Gastrocnemius medialis (tissue), 4 donors: ENCODE results near the gene TSPAN9. TPM values are rescaled to one million over a fixed set of nuclear protein-coding genes. Genes with fewer than 3 reads are reported as not detected.

Experiments used
- ATAC-seq, 2 donors: fragments of 150-250 bp; one replicate each; pipeline ENCODE4 v1.9.1; 2016
- DNase-seq, 2 donors: peaks; one replicate each; pipeline ENCODE4 v3.0.0-alpha.2; 2019
- H3K27ac ChIP-seq, 4 donors: fragments of 200-600 bp; sonication (generic); 1 replicate in 1 of 4; 2 replicates in 3 of 4; pipeline ENCODE4 v1.5.1; 2016 to 2018; ENCODE audit warnings: mild to moderate bottlenecking in 2 of 4, moderate library complexity in 1 of 4
- H3K27me3 ChIP-seq, 3 donors: fragments of 200-600 bp; sonication (generic) in 2 of 3; 1 replicate in 1 of 3; 2 replicates in 2 of 3; pipeline versions ENCODE4 v1.5.1 to v1.6.0; 2016 to 2019; ENCODE audit warnings: mild to moderate bottlenecking in 1 of 3, moderate library complexity in 1 of 3
- H3K36me3 ChIP-seq, 2 donors: fragments of 200-600 bp; sonication (generic) in 1 of 2; one replicate each; pipeline ENCODE4 v1.5.1; 2017 to 2018
- H3K4me1 ChIP-seq, 2 donors: fragments of 200-600 bp; sonication (generic) in 1 of 2; one replicate each; pipeline ENCODE4 v1.5.1; 2016 to 2017; ENCODE audit warnings: mild to moderate bottlenecking in 2 of 2
- H3K4me3 ChIP-seq, 4 donors: fragments of 200-600 bp; sonication (generic) in 3 of 4; 1 replicate in 1 of 4; 2 replicates in 3 of 4; pipeline ENCODE4 v1.5.1; 2016 to 2019; ENCODE audit warnings: mild to moderate bottlenecking in 2 of 4
- H3K9me3 ChIP-seq, 3 donors: fragments of 200-600 bp; sonication (generic) in 2 of 3; 1 replicate in 1 of 3; 2 replicates in 2 of 3; pipeline ENCODE4 v1.5.1; 2016 to 2019
- POLR2A ChIP-seq, 2 donors: fragments of 450-650 bp; IDR thresholded peaks; one replicate each; pipeline ENCODE4 v1.6.1; 2017; ENCODE audit warnings: antibody characterized with exemption in 2 of 2, mild to moderate bottlenecking in 2 of 2, moderate library complexity in 2 of 2
- in situ Hi-C, 4 donors: fragments of 200-750 bp; cut with MboI; loops; one replicate each; pipeline versions ENCODE4 v1.15.0 to v1.8.0; 2017; ENCODE audit warnings: low sequenced_read_pairs in 4 of 4
- intact Hi-C: fragments of 100-400 bp; cut with DNase I; formaldehyde crosslinking; loops from one replicate; pipeline ENCODE4 v1.15.1; 2023; ENCODE audit warnings: low total_unique reads
- total RNA-seq, 4 donors: library from RNA; depleted of rRNA; stranded (reverse); fragments of >200 nt; gene quantifications; one replicate each; pipeline versions ENCODE4 v1.1.0 to v1.2.3, GENCODE V29; 2016
- TF ChIP-seq, protein P1 (sequence below), 5 experiments: fragments of 450-650 bp in 3 of 5; fragments of 200-600 bp in 2 of 5; sonication (generic) in 2 of 5; IDR thresholded peaks in 4 of 5; conservative IDR thresholded peaks in 1 of 5; 1 replicate in 4 of 5; 2 replicates in 1 of 5; pipeline ENCODE4 v1.5.1; 2016 to 2019; ENCODE audit warnings: antibody characterized with exemption in 5 of 5, mild to moderate bottlenecking in 3 of 5, moderate library complexity in 3 of 5

The TSPAN9 gene
- total RNA-seq, 4 donors from 2014 or later = 4.7 to 9.4 (median 7.4) TPM

DNA sequence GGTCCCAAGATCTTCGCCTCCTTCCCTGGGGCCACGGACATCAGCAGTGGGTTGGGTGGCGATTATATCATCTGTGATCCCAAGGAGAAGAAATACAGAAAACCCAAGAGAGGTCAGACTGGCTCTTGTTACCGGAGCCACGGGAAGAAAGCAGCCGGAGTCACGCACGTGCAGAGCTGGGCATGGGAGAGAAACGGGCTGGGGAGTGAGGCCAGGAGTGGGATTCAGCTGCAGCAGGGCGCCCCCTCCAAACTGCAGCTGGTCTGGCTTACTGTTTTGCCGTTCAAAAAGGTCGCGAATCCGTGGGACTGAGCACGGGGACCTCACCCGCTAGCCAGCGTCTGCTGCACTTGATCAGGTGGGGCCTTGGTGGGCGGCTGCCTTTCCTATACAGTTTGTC is 207.2 kb downstream of the TSPAN9 start:
- intact Hi-C loops = no loop called here

DNA sequence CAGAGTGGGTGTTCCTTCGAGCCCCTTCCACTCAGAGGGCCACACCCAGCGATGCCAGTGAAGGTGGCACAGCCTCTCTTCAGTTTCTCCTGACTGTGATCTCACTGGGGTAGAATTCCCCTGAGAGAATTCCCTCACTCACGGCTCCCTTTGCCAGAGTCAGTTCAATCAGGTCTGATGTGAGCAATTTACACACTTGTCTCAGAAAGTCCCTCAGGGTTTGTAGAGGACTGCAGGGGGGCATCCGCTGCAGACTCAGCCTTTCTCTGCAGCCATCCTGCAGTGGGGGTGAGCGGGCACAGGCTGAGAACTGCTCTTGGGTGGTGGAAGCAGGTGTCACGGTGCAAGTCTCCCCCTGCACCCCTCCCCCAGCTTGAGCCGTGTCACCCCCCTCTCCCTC is 208.4 kb downstream of the TSPAN9 start:
- Histone ChIP-seq H3K36me3 (peaks cover 0 to 6% of the 10 kb centered on the region in 2 donors), H3K4me1 (no peaks in the 10 kb centered on the region), H3K4me3 (no peak overlapping the region), H3K9me3 (no peaks in the 10 kb centered on the region), H3K27ac (no peak overlapping the region), H3K27me3 (no peaks in the 10 kb centered on the region)
- intact Hi-C loops (no loop called here), in situ Hi-C loops (no loop called here)
- DNase-seq = no peak
- ATAC-seq = no peak
- no peak for TF ChIP-seq POLR2A (IDR thresholded peaks at IDR 0.05)
- TF ChIP-seq, protein P1, sequence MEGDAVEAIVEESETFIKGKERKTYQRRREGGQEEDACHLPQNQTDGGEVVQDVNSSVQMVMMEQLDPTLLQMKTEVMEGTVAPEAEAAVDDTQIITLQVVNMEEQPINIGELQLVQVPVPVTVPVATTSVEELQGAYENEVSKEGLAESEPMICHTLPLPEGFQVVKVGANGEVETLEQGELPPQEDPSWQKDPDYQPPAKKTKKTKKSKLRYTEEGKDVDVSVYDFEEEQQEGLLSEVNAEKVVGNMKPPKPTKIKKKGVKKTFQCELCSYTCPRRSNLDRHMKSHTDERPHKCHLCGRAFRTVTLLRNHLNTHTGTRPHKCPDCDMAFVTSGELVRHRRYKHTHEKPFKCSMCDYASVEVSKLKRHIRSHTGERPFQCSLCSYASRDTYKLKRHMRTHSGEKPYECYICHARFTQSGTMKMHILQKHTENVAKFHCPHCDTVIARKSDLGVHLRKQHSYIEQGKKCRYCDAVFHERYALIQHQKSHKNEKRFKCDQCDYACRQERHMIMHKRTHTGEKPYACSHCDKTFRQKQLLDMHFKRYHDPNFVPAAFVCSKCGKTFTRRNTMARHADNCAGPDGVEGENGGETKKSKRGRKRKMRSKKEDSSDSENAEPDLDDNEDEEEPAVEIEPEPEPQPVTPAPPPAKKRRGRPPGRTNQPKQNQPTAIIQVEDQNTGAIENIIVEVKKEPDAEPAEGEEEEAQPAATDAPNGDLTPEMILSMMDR (IDR thresholded peaks at IDR 0.05 in 4 of 5, conservative IDR thresholded peaks at IDR 0.05 in 1 of 5) = no peak

More for the DNA sequence above, 207.2 kb downstream of the TSPAN9 start:
- ATAC-seq = no peak
- no peaks in the 10 kb centered on the region for H3K9me3 ChIP-seq
- TF ChIP-seq, protein P1 (IDR thresholded peaks at IDR 0.05 in 4 of 5, conservative IDR thresholded peaks at IDR 0.05 in 1 of 5) = no peak
- no peak for TF ChIP-seq POLR2A (IDR thresholded peaks at IDR 0.05)
- in situ Hi-C loops = no loop called here
- no peaks in the 10 kb centered on the region for H3K4me1 ChIP-seq
- H3K36me3 ChIP-seq = peaks cover 0 to 6% of the 10 kb centered on the region in 2 donors
- no peak overlapping the region for H3K4me3 ChIP-seq
- no peaks in the 10 kb centered on the region for H3K27me3 ChIP-seq
- DNase-seq = no peak
- no peak overlapping the region for H3K27ac ChIP-seq

DNA sequence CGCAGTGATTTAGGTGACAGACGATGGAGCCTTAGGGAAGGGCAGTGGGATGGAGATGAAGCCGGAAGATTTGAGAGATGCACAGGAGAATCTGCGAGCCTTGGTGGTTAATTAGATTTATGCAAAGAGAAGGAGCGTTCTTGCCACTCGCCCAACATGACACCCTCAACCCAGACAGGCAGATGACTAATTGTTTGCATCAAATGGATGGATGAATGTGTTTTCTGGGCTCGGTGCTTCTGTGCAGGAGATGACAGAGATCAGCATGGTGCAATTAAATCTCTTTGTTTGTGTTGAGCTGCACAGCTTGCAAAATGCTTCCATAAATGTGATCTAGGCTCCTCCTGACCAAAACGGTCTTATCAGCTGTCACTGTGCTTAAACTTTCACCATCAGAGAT is 211.5 kb downstream of the TSPAN9 start:
- ATAC-seq (no peak), DNase-seq (no peak)
- intact Hi-C loops (no loop called here), in situ Hi-C loops (no loop called here)
- Histone ChIP-seq H3K9me3 (no peaks in the 10 kb centered on the region), H3K27ac (no peak overlapping the region), H3K4me1 (no peaks in the 10 kb centered on the region), H3K4me3 (no peak overlapping the region), H3K27me3 (no peaks in the 10 kb centered on the region), H3K36me3 (no peaks in the 10 kb centered on the region)
- TF ChIP-seq, protein P1 (IDR thresholded peaks at IDR 0.05 in 4 of 5, conservative IDR thresholded peaks at IDR 0.05 in 1 of 5) = no peak
- no peak for TF ChIP-seq POLR2A (IDR thresholded peaks at IDR 0.05)

DNA sequence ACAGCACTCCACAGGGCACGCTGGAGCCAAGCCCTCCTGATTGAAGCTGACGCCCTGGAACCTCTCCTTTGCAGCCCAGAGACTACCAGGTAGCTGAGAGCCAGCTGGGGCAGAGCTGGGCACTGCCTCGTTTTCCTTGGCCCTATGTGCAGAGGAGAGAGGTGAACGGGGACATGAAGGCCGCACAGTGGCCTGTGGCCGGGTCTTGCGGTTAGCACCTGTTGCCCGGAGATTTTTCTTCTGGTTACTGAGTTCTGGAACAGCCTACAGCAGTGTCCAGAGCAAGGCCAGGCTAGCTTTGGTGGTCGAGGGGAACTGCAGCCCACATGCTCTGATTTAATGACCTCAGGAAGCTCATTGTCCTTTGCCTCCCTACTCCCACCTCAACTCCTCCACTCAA is 212.5 kb downstream of the TSPAN9 start:
- in situ Hi-C loops = loop anchor here in 3 of 4 donors (10.0 kb wide), 2 partner anchors 485 to 515 kb away; no protein-coding TSS in a partner anchor
- Histone ChIP-seq H3K9me3 (no peaks in the 10 kb centered on the region), H3K27ac (no peak overlapping the region), H3K4me1 (peaks cover 4 to 7% of the 10 kb centered on the region in 2 donors), H3K36me3 (no peaks in the 10 kb centered on the region), H3K4me3 (no peak overlapping the region), H3K27me3 (no peaks in the 10 kb centered on the region)
- intact Hi-C loops = no loop called here
- ATAC-seq = no peak
- DNase-seq = no peak
- TF ChIP-seq, protein P1 (IDR thresholded peaks at IDR 0.05 in 4 of 5, conservative IDR thresholded peaks at IDR 0.05 in 1 of 5) = no peak
- TF ChIP-seq POLR2A (IDR thresholded peaks at IDR 0.05) = no peak

DNA sequence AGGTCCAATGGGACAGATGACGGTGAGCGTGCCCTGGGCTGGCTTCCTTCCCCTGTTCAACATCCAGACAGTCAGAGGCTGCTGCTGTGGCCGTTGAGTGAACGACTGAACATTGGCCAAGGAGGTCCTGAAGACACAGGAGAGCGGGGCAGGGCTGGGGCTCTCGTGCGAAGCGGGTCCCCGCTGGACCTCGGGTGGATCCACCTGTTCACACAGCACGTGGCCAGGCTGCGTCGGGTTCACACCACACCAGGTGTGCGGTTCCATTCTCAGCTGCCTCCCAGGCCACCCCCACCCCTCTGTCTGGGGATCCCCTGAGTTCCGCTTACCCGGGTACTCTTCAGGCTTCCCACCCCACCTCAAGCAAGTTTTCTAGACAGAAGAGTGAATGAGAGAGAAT is 214.8 kb downstream of the TSPAN9 start:
- no peaks in the 10 kb centered on the region for H3K27me3 ChIP-seq
- H3K36me3 ChIP-seq = no peaks in the 10 kb centered on the region
- H3K27ac ChIP-seq = no peak overlapping the region
- peaks cover 4 to 7% of the 10 kb centered on the region in 2 donors for H3K4me1 ChIP-seq
- DNase-seq = no peak
- no peak for TF ChIP-seq POLR2A (IDR thresholded peaks at IDR 0.05)
- TF ChIP-seq, protein P1 (IDR thresholded peaks at IDR 0.05 in 4 of 5, conservative IDR thresholded peaks at IDR 0.05 in 1 of 5) = no peak
- ATAC-seq = no peak
- in situ Hi-C loops = loop anchor here in 3 of 4 donors (10.0 kb wide), 2 partner anchors 483 to 513 kb away; no protein-coding TSS in a partner anchor
- no peaks in the 10 kb centered on the region for H3K9me3 ChIP-seq
- no peak overlapping the region for H3K4me3 ChIP-seq
- intact Hi-C loops = no loop called here
